ENCODE measurements around the gene NEXMIF.
"Not testable (repeated sequence)": the region's sequence is repeated elsewhere in the genome, so short reads cannot be mapped to it uniquely, and the experiment has no call there.

NEXMIF gene

DNA sequence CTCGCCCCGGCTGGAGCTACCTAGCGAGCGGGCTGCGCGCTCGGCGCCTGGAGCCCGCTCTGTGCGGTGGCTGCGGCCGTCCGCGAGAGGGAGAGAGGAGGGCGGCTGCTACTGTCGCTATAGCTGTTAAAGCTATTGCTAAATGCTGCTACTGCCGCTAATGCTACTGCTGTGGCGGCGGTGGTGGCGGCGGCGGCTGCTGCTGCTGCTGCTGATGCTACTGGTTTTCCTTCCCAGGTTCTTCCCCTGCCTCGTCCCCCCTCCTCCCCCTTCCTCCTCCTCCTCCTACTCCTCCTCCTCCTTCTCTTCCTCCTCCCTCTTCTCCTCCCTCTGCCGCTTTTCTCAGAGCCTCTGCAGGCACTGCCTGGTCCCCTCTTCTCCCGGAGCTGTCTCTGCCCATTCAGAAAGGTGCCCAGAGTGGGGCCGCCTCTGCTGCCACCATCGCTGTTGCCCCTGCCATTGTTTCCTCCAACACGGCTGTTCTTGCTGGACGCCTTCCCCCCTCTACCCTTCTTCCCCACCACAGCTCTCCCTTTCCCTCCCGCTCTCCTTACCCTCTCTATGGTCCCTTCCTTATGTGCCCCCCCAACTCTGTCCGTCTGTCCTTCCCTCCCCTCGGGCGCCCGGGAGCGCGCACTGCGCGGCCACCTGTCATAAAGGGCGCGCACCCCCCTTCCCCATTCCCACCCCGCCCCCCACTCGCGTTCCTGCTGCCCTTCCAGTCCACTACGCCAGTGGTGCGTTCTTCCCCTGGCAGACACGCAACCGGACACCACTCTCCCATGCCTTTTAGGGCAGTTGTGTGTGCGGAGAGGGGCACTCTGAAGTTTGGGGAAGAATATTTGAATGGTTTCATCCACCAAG is at the start of gene NEXMIF:
Gene NEXMIF, minus strand, starts transcription at position 228 of the 864 bp plus-strand sequence.
- DNase-seq: no peak

DNA sequence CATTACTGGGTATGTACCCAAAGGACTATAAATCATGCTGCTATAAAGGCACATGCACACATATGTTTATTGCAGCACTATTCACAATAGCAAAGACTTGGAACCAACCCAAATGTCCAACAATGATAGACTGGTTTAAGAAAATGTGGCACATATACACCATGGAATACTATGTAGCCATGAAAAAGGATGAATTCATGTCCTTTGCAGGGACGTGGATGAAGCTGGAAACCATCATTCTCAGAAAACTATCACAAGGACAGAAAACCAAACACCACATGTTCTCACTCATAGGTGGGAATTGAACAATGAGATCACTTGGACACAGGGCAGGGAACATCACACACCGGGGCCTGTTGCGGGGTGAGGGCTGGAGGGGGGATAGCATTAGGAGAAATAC is 36.7 kb upstream of the NEXMIF start:
- not testable (repeated sequence) for DNase-seq

GRCh38 chrX:74949717-74950116 is 24.5 kb upstream of the NEXMIF start:
- DNase-seq: no peak

- DNase-seq: no peak
Observed at GRCh38 chrX:74940414-74940813, 15.2 kb upstream of the NEXMIF start.

DNA sequence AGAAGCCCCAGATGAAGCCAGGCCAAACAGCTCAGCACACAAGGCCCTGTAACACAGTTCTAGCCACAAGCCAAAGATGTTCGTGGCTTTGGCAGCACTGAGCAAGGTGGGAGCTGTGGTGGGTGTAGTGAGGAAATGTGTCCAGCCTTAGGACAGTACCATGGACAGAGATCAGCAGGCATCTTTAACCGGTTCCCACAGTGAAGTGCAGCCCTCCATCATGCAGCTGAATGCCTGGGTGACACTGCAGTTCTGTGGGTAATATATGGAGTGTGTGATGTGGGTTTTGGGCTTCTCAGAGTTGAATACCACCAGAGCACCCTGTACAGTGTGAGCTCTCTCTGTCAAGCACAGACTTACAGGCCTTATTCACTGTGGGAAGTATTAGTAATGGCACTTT is 6.0 kb upstream of the NEXMIF start:
- no peak for DNase-seq

GRCh38 chrX:74924449-74925224 is 615 bp downstream of the NEXMIF start:
- DNase-seq: no peak

- DNase-seq: no peak
Observed at GRCh38 chrX:74923942-74924448, 1.3 kb downstream of the NEXMIF start.

GRCh38 chrX:74922922-74923543 is 2.2 kb downstream of the NEXMIF start:
- no peak for DNase-seq

DNA sequence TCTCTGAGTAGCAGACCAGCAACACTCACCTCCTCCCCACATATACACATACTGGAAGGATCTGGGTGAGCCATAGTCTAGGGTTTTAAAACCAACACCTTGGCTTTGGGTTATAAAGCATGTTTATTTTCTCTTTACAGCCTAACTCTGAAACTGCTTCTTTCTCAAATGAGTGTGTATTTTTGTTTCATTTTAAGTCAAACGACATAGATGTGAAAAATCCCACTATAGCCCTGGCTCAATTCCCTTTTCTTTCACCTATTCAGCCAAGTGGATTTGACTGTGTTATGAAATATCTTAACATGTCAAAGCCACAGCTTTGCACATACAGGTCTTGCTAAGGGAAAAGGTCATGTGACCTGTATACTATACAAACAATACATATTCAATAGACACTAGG is 13.8 kb downstream of the NEXMIF start:
- no peak for DNase-seq

DNA sequence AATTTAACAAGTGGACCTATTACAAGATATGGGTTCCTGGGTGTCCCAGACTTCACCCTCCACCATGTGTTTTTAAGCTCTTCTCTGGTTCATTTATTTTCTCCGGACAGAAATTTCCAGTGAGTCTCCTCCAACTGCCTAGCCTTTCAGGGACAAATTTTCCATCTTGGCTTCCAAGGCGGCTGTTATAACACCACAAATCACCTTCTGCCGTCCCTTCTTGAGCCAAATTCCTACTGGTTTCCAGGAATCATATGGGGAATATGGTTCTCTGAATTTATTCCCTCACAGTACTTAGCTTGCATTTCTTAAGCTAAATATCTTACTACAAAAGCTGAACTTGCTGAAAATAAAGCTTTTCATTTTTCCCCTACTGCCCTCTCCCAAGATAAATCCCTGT is 18.8 kb downstream of the NEXMIF start:
- DNase-seq: no peak

- DNase-seq: no peak
Observed at GRCh38 chrX:74902806-74903205, 22.4 kb downstream of the NEXMIF start.

DNA sequence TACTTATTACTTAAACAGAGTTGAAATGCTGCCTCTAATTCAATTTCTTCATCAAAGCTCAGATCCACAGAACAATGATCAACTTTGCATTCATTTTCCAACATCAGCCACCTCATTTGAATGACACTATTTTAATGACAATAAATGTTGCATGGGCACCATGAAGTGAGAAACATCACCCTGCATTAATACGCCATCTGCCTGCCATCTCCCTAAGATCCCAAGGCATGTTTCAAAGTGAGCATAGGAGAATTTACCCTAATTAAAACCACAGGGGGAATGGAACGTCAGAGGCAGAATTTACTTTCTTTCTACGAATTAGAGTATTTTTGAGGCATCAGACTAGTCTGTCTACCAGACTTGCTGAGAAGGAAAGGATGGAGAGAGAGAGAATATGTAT is 32.7 kb downstream of the NEXMIF start:
- DNase-seq: no peak

DNA sequence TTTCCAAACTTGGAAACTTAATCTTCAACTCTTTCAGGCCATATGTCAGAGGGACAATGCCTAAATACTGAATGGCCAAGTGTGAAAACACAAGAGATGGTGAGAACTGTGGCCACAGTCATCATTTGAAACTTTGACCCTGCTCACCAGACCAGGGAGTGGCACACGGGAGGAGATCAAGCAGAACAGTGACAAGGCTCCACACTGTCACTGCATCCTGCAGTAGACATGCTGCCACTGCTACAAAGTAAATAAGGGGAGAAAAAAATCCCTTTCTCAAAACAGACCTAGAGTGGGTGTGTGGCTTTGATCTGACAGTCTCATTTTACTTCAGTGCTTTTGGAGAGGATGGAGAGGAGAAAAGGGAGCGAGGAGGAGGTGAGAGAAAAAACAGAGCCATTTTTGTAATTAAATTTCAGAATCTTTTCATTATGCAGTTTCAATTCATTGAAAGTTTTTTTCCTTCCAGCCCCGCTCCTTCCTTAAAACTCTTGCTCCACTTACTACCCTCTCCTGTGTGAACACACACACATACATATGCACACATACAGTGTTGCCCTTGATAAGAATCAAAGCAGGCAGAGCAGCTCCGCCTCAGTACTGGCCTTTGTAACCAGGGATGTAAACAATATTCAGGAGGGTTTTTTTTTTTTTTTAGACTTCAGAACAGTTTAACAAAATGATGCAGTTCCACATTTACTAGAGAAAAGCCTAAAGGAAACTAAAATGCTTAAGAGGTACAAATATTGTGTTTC is 34.4 kb downstream of the NEXMIF start:
- DNase-seq: no peak

- not testable (repeated sequence) for DNase-seq
Observed at GRCh38 chrX:74882383-74882782, 42.9 kb downstream of the NEXMIF start.

DNA sequence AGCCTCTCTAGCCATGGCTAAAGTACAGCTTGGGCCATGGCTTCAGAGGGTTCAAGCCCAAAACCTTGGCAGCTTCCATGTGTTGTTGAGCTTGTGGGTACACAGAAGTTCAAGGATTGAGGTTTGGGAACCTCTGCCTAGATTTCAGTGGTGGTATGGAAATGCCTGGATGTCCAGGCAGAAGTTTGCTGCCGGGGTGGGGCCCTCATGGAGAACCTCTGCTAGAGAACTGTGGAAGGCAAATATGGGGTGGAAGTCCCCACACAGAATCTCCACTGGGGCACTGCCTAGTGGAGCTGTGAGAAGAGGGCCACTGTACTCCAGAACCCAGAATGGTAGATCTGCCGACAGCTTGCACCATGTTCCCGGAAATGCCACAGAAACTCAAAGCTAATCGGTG is 59.5 kb downstream of the NEXMIF start:
- DNase-seq: no peak

- DNase-seq: no peak
Observed at GRCh38 chrX:74853255-74853654, 72.0 kb downstream of the NEXMIF start.

DNA sequence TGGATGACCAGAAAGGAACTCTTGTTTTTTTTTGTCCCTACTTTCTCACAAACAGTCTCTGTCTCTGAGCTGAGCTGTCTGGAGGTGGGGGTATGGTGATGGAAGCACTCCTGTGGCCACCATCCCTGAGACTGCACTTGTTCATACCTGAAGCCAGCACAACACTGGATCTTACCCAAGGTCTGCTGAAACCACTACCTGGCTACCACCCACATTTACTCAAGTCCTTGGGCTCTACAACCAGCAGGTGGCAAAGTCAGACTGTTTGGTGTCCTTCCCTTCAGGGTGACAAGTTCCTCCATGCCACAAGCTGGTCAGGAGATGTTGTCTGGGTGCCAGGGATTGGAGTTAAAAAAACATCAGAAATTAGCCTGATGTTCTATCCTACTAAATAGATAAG is 89.7 kb downstream of the NEXMIF start:
- DNase-seq: no peak

GRCh38 chrX:74819797-74820196 is 105.5 kb downstream of the NEXMIF start:
- not testable (repeated sequence) for DNase-seq

- no peak for DNase-seq
Observed at GRCh38 chrX:74814681-74815080, 110.6 kb downstream of the NEXMIF start.

GRCh38 chrX:74804574-74804973 is 120.7 kb downstream of the NEXMIF start:
- no peak for DNase-seq

DNA sequence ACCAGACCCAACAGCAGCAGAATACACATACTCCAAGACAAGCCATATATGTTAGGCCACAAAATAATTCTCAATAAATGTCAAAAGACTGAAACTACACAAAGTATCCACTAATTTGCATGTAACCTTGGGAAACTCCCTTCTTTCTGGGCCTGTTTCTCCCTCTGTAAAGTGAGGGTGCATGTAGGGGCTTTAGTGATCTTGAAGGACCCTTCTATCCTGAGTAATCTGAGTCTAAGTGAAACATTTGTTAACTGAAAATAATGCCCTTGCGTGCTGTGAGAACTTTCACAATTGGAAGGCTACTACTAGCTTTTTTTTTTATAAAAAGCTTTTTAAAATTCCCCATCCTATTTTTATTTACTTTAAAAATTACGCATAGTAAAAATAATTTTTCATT is 125.2 kb downstream of the NEXMIF start:
- DNase-seq: no peak

DNA sequence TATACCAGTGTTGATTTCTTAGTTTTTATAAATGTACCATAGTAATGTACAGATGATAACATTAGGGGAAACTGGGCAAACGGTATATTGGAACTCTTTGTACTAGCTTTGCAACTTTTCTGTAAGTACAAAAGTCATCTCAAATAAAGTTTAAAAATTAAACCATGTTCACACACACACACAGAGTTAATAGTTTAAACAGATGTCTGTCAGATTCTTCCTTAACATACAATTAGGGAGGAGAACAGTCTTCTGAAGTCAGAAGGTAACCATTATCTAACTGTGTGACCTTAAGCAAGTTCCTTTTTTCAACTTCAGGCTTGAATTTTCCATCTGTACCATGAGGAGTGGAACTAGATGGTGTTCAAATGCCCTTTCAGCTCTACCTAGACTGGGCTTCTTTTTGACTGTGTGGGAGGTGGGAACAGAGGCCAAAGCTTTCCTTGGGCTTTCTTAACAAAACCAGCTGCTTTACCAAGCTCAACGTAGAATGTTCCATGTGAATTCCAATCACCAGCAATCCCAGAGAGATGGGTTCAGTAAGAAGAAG is 127.8 kb downstream of the NEXMIF start:
- DNase-seq: no peak

Data from cortex of kidney (tissue), 1 donor.